ENCODE data around the gene PRKAR1B.
A peak's percentile ranks its signal among the peaks of the same experiment; 100 is the strongest.
"Not testable (repeated sequence)": the region's sequence is repeated elsewhere in the genome, so short reads cannot be mapped to it uniquely, and the experiment has no call there.

PRKAR1B gene

GRCh38 chr7:619368-619840, 107.7 kb downstream of the PRKAR1B start:
- no peak for DNase-seq

DNA sequence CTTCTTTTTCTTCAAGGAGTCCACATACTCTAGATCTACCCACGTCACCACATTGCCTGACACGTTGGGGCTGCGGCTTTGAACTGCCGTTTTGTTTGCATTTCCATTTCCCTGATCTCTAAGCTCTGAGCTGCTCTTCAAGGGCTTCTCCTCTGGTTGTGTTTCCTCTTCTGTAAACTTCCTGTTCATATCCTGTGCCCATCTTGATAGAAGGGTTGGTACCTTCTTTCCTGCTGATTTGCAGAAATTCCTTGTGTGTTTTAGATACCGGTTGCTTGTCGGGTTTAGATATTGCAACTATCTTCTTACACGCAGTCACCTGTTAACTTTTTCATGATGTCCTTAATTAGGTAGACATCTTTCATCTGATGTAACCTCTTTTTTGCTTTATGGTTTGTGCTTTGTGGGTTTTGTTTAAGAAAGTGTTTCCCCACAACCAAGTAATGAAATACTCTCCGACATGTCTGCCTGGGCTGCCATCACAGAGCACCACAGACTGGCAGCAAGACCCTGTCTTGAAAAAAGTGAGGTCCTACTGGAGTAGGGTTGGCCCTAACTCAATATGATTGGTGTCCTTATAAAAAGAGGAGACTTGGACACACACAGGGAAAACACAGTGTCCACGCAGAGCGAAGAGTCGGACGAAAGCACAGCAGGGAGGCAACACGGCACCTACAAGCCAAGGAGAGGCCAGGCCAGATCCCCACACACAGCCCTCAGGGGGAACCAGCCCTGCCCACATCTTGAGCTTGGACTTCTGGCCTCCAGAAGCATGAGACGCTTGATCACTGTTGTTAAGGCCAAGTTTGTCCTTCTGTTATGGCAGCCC, 108.3 kb downstream of the PRKAR1B start:
- DNase-seq = no peak

DNA sequence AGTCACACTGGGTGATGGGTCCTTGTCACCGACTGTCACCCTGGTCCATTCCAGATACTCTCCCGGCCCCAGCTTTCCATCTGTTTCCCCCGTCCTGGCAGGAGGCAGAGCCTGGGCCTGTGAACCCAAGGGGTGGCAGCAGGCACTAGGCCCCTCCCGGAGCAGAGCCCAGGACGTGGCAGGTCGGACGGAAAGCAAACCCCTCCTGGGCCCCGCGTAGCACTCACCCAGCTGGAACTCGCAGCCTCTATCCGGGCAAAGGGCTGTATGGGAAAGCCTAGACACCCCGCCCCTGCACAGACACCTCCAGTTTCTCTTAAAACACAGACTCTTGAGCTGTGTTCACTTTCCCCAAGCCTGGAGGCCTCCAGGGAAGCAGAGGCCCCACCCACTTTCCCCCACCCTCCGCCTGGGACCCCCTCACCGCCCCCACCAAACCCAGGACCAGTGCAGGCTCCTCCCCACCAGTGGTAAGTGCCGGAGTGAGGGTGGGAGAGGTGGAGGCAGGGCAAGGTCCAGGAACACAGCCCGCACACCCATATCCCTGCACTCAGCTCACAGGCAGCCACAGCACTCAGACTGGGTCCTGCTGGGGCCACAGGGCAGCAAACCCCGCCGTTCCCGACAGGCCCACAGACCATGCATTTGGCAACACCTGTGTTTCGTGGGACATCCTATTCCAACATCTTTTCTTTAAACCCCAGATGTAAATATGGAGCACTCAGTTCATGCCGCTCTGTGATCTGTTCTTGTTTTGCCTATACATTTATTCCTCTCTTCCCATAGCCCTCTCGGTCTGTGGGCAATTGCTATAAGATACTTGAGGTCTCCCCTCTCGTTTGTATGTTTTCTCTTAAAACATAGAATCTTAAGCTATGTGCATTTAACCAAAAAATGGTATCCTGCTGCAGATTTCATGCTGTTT, 109.2 kb downstream of the PRKAR1B start:
- DNase-seq = no peak

DNA sequence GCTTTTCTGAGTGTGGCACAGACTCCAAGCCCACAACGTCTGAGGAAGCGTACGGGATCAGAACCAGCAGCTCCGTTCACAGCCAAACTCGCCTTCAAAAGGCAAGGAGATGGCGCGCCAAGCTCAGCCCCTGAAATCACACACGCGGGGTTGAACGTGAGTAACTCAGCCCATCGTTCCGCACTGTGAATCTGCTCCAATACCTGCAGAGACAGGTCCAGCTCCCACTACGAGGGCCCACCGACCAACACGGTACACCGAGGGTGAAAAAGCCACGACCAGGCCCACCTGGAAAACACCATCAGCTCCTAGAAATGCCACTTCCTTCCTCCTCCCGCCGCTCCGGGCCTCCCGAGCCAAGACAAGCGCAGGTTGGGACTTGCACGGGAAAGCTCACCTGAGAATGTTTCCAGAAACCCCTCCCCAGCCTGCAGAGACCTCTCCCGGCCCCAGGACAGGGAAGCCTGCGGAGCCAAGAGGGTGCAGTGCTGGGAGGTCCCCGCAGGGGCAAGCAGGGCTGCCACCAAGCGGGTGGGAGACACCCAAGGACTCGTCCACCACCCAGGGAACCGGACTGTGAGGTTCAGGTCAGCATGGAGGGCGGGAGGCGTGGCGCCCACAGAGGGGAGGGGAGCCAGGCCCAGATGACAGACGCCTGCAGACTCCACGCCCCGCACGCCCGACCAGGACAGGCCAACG, 113.5 kb downstream of the PRKAR1B start:
- no peak for DNase-seq

DNA sequence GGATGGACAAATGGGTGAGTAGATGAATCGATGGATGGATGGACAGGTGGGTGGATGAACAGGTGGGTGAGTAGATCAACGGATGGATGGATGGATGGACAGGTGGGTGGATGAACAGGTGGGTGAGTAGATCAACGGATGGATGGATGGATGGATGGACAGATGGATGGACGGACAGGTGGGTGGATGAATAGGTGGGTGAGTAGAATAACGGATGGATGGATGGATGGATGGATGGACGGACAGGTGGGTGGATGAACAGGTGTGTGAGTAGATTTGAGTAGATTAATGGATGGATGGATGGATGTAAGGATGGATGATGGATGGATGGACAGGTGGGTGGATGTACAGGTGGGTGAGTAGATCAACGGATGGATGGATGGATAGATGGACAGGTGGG, 115.2 kb downstream of the PRKAR1B start:
- not testable (repeated sequence) for DNase-seq

DNA sequence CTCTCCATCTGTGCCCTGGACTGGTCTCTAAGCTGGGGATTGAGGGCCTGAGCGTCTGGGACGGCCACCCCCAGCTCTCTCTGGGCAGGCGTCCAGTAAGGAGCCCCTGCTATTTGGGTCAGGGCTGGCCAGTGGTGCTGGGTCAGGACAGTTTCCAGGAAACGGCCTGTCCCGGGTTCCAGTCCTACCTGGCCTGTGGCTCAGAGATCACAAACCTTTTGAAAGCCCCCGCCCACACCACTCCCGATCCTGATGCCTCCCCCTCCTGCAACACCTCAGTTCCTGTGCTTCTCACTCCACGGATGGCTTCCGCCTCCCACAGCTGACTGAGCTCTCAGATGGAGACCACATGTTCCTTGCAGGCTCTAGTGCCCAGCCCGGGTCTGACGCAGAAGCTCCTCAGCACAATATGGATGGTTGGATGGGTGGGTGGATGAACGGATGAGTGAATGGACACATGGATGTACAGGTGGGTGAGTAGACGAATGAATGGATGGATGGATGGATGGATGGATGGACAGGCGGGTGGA, 115.7 kb downstream of the PRKAR1B start:
- no peak for DNase-seq

DNA sequence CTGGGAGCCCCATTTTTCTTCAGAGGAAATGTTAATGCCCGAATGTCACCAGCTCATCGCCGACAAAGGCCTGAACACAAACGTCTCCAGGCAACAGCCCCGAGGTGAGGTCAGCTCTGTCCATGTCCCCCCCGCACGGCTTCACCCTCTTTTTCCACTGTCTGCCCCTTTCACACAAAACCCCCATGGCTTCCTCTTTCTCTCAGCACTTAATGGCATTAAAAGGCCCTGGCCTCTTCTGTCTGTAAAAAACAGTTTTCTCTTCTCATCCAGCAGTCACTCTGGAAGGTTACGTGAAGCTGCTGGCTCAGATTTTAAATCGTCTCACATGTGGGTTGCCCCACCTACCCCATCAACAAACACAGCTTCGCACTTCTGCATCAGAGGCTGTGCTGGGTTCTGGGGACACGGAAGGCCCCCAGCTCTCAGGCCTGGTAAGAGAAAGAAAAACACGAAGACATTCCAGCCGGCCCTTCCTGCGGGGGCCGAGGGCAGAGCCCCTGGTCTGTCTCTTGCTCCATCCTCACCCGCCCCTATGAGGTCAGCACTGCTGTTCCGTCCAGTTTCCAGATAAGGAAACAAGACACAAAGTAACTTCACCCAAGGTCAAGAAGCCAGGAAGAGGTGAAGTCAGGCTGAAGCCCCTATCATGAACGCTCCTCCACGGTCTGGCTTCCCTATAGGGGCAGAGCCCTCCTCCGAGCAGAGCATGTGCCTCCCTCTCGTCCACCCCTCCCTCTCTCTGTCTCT, 116.4 kb downstream of the PRKAR1B start:
- DNase-seq = no peak

- no peak for DNase-seq
Observed at GRCh38 chr7:610141-610530, 116.9 kb downstream of the PRKAR1B start.

DNA sequence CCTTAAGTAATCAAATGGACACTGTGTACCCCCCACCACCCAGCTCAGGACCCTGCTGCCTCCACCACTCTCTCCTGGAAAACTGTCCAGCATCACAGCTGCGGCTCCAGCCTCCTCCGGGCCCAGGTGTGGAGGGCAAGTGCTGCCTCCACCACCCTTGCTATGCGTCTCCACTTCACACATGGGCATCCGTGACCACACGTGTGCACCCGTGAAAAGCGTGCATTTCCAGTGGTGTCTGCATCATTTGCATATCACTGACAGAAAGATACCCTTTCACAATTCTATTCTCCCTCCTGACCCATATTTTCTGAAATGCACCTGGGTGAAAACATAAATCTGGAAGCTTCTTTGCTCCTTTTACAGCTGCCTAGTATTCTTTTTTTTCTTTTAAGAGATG, 117.7 kb downstream of the PRKAR1B start:
- DNase-seq = no peak

GRCh38 chr7:608954-609353, 118.1 kb downstream of the PRKAR1B start:
- DNase-seq = no peak

DNA sequence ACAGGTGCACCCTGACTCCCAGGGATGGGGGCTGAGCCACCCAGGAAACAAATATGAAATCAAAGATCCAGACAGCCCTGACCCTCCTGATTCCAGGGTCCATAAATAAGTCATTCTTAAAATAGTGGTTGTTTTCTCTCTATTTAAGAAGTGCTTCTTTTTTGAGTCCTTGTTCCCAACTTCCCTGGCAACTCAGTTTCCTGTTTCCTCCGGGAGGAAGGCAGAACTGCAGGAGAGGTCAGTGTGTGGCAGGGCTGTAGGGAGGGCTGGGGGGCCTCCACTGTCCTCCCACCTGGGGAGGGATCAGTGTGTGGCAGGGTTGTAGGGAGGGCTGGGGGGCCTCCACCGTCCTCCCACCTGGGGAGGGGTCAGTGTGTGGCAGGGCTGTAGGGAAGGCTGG, 118.7 kb downstream of the PRKAR1B start:
- no peak for DNase-seq

DNA sequence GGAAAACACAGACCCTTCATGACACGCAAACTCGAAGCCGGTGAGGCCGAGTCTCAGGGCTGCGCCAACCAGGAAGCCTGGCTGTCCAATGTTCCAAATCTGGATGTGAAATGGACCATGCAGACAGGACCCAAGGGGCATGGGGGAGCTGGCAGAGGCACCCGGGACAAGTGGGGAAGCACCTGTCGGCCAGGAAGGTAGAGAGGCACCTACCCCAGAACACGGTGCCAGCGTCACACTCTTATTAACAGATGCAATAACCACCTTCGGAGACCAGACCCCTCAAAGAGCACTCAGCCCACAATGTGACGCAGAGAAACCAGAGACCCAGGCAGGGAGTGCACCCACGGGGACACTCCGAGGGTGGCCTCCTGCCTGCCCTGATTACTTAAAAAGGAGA, 119.1 kb downstream of the PRKAR1B start:
- DNase-seq = no peak

GRCh38 chr7:605661-606450, 121.2 kb downstream of the PRKAR1B start:
- no peak for DNase-seq

GRCh38 chr7:604884-605531, 122.1 kb downstream of the PRKAR1B start:
- no peak for DNase-seq

- peak in 1 of 2 experiments; percentile 66 for DNase-seq
Observed at GRCh38 chr7:604001-604883, 122.8 kb downstream of the PRKAR1B start.

GRCh38 chr7:603152-603951, 123.7 kb downstream of the PRKAR1B start:
- DNase-seq = no peak

- DNase-seq = no peak
Observed at GRCh38 chr7:602341-603141, 124.5 kb downstream of the PRKAR1B start.
